HG02884 (cell line): Measurements from ENCODE around the gene CRISPLD2.

ENCODE experiments used
- ATAC-seq: cut with Tn5 transposase; IDR thresholded peaks from one replicate; pipeline ENCODE4 v1.9.1; 2021; ENCODE audit warnings: mild to moderate bottlenecking, moderate library complexity; ENCODE audit not compliant: unreplicated experiment

CRISPLD2 gene

DNA sequence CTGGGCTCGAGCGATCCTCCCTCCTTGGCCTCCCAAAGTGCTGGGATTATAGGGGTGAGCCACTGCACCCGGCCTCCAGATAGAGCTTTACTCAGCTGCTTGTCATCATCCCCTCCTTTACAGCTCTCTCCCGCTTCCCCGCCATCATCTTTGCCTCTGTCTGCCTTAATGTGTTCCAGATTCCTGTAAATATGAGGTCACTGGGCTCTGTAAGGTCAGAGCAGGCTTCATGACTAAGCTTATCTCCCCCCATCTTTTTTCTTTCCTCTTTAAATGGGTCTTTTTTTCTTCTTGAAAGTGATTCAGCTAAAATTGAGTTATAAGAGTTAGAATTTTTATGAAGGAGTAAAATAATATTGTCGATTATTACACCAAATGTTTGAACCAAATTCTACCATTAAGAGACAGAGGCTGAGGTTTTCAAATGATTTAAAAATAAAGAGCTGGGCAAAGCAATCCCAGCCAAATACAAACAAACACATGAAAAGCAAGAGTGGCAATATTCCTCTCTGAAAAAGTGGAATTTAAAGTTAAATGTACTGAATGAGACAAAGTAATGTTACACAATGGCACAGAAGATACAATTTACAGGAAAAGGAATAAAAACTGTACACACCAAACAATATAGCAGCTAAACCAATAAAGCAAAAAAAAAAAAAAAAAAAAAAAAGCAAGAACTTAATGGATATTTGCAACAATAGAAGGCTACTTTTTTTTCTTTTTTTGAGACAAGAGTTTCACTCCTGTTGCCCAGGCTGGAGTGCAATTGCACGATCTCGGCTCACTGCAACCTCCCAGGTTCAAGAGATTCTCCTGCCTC lies 62.1 kb downstream of the CRISPLD2 start:
- ATAC-seq, result no peak

DNA sequence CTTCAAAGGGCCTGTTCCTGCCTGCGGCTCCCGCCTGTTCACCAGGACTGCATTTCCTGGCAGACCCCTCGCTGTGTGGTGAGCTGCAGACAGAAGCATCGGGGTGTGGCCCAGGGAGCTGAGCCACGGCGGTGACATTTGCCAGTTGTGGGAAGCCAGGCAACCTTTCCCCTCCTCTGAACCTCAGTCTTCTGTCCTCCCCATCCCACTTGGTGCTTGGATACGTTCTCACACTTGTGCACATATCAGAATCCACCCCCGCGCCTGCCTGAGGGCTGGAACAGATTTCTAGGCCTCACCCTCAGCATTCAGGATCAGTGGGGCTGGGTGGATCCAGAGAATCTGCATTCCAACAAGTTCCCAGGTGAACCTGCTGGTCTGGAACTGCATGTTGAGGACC lies 63.5 kb downstream of the CRISPLD2 start:
- ATAC-seq, result no peak

DNA sequence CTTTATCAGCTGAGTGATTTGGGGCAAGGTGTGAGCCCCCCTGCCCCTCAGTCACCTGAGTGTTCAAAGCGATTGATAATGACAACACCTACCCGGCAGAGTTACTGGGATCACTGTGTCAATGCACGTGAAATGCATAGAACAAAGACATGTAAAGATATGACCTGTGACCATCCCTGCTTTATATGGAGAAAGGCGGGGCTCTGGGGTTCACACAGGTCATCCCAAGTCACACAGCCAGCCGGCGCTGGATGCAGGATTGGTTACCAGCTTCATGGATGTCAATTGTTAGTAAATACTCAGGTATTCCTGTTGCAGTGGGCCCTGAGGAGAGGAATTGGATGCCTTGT lies 64.4 kb downstream of the CRISPLD2 start:
- no peak for ATAC-seq

DNA sequence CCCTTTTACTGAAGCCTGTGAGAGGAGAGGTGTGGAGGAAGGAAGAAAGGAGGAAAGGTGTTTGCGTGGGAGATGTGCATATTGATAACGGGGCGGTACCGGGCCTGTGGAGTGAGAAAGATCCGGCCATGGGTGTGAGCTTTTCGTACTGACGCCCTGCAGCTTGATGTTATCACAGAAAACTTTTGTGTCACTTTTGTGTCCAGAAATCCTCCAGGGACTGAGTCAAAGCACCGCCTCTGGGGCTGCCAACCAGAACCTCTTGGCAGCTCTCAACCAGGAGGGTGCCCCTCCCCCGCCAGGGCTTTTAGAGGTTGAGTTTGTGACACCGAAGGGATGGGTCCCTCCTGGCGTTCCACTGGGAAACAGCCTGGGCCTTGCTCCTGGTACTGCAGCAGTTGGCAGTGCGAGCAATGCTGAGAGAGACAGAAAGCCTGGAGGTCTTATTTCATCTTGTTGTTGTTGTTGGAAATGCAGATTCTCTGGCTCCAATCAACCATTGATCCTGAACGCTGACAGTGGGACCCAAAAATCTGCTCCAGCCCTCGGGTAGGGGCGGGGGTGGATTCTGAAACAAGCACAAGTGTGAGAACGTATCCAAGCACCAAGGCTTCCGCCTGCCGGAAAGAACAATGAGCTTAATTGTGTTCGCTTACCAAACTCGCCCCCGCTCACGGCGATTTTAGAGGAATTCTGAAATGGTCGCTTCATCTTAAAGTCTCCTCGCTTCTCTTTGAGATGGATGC lies 65.0 kb downstream of the CRISPLD2 start:
- no peak for ATAC-seq

DNA sequence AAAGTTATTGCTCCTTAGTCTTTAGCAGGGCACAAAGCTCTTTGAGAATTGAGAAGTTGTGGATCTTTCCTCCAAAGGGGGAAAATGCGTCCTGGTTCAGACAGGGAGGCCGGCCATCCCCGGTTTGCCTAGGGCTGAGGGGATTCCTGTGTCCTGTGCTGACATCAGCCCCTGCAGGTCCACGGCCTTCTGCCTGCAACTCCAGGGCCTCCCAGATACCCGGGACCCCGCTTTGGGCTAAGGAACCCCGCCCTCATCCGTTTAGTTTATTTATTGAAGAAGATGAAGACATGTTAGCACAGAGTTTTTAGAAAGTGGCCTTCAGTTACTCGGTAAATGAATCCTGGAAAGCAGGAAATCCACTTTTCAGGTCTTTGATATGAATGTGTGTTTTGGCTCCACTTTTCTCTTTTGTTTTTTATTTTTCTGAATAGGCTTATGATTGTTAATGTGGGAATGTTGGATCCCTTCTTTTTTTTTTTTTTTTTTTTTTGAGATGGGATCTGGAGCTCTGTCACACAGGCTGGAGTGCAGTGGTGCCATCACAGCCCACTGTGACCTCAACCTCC lies 65.6 kb downstream of the CRISPLD2 start:
- ATAC-seq, result no peak

DNA sequence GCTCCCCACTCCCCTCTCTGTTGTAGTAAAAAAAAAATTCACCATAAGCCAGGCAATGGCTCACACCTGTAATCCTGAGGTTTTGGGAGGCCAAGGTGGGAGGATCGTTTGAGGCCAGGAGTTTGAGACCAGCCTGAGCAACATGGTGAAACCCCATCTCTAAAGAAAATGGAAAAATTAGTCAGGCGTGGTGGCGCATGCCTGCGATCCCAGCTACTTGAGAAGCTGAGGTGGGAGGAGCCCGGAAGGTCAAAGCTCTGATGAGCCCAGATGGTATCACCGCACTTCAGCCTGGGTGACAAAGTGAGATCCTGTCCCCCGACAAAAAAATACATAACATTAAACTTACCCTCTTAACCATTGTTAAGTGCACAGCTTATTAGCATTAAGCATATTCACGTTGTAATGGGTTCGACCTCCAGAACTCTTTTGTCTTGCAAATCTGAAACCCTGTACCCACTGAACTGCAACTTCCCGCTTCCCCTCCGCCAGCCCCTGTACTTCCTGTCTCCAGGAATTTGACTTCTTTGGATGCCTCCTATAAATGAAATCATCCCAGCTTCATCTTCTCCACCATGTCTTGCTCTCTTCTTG lies 66.8 kb downstream of the CRISPLD2 start:
- ATAC-seq, result no peak

DNA sequence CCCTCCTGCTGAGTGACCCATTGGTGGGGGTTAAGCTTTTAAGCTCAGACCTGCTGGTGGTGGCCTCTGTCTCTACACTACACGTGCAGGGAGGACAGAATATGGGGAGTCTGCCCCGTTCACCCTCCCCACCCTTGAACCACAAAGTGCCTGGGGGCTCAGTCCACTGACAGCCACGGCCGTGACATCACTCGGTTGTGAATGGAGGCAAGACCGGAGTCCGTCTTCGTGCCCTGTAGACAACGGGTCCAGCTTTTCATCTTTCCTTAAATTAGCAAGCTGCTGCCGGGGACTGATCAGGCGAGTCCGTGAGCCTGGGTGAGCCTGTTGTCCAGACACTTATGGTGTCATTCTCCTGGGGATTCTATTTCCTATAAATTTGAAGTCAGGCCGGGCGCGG lies 67.4 kb downstream of the CRISPLD2 start:
- no peak for ATAC-seq

DNA sequence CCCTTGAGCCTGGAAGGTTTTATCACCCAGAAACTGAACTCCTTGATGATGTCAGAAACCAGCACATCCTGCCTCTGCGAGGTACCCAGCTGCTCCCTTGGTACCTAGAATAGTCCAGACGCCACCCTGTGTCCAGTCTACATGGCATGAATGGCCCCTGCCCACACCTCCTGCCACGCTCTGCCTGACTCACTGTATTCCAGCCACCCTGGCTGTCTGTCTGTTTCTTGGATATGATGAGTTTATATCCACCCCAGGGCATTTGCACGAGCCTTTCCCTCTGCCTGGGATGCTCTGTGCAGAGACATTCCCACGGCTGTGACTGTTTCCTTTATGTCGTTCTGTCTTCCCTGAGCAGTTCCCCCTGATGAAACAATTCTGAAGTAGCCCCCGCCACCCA lies 68.7 kb downstream of the CRISPLD2 start:
- ATAC-seq, result no peak

DNA sequence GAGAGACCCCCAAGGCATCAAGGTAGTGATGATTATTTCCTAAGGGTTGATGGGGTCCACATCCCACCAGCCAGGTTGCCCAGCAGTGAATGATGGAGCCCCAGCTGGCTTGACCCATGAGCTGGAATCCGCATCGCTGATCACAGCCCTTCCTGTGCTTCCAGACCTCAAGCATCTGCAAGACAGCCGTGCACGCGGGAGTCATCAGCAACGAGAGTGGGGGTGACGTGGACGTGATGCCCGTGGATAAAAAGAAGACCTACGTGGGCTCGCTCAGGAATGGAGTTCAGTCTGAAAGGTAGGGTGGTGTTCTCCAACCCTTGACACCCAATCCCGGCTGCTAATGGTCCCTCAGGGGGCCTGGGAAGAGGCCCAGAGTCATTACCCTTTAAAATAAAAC lies 69.3 kb downstream of the CRISPLD2 start:
- no peak for ATAC-seq

DNA sequence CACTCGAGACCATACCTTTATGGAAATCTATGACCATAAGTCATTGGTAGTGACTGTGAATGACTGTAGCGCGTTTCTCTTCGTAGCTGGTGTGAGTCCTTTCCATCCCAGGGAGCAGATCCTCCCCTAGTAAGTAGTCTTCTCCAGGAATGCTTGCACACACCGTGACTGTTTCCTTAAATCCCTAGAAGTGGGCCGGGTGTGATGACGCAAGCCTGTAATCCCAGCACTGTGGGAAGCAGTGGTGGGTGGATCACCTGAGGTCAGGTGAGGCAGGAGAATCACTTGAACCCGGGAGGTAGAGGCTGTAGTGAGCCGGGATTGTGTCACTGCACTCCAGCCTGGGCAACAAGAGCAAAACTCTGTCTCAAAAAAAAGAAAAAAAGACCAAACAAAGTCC lies 70.6 kb downstream of the CRISPLD2 start:
- no peak for ATAC-seq

DNA sequence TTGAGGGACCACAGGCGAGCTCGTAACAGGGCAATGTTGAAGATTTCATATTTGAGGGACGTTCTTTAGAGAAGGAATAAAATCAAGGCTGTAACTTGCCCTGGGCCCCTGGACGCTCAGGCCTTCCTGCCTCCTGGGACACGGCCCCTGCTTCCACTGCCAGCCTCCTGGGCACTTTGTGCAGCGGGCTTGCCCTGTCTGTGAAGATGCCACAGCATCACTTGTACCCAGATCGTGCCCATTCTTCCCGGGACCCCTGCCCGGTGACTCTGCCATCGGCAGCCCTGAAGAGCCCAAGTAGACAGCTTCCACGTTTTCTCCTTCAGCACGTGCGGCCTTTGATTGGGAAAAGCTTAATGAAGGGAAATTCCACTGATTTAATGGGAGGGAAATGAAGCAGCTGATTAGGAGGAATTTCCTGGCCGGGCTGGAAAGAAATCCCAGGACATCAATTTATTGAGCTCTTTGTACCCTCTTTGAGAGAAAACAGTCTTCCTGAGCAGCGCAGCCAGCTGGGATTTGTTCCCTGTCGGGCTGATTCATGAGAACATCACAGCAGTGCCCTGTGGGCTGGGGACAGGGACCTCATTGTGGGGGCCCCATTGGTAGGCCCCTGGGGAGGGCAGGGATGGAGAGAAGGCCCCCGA lies 71.5 kb downstream of the CRISPLD2 start:
- ATAC-seq, result no peak

DNA sequence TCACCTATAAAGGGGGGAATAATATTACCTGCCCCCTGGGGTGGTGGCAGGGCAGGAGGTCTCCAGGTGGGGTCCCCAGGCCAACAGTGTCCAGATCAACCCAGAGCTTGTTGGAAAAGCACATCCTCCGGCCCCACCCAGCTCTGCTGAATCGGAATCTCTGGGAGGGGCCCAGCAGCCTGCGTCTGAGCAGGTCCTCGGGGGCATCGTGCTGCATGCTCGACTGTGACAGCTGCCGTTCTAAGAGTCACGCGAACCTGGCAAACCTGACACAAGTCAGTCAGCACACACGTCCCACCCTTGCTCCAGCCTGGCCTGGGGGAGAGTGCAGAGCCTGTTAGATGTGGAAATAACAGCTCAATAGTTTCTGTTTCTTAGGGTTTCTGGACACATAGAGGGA lies 72.3 kb downstream of the CRISPLD2 start:
- no peak for ATAC-seq

DNA sequence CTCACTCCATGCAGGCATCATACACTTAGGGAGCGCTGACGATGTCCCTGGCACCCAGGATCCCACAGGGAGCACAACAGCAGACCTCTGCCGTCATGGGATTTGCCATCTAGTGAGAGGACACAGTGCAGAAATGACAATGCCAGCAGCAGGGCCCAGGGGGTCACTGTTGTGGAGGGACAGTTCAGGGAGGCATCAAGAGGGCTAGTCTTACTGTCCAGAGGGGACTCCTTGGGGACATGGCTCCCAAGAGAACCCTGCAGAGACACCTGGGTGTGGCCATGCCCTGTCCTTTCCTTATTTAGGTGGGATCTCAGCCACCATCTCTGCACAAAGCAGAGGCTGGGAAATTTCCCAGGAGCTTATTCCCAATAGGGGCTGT lies 73.7 kb downstream of the CRISPLD2 start:
- no peak for ATAC-seq

DNA sequence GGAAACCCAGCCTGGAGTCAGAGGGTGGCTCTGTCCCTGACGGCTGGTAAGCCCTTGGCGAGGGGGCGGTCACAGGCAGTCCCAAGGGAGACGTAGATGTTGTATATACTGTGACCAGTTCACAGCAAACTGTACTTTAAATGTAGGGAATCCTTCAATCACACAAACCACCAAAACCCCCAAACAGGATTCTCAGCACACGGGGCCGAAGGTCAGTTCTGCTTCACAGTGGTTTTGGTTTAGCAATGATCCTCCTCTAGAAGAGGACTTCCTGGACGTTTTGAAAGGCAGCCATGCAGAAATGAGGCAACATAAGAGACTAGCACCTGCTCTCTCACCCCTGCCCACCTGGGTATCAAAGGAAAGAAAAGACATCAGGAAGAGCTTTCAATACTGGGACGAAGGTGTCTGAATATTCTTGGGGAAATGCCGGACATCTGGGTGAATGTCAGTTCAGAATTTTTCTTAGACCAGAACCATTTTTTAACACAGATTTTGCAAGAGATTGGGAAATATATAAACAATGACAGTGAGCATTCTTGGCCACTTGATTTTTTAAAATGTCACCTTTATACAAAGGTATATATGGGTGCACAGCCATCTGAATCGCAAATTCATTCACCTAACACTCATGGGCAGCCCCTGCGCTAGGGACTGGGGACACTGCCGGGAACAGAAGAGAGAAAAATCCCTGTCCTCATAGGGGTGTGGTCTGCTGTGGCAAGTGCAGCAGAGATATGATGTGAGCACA lies 74.2 kb downstream of the CRISPLD2 start:
- ATAC-seq, result no peak

DNA sequence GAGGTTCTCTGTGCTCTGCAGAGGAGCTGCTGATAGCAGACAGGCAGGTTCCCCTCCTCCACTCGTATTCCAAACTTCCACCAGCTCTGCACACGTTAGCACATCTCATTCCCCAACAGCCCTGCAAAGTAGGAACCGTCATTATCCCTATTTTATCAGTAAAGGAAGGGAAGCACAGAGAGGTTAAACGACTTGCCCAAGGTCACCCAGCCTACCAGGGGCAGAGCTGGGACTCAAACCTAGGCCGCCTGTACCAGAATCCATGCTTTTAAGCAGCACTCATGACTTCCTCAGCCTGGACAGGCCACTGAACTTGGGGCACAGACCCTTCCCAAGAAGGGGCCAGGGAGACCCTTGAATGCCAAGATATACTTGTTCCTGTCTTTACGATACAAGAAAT lies 75.2 kb downstream of the CRISPLD2 start:
- no peak for ATAC-seq

DNA sequence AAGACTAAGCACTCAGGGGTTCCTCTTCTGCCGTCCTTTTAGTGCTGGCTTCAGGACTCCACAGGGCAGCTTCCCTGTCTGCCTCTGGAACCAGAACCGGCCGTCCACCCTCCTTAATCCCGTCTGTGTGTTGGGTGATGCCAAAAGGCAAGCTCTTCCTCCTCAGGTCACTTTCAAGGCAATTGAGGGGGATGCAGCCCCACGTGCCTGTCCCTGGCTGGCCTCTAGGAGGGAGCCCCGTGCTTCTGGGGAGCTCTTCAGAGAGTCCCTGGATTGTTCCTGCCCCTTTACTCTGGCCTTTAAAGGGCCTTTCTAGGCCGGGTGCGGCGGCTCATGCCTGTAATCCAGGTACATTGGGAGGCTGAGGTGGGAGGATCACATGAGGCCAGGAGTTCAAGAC lies 77.1 kb downstream of the CRISPLD2 start:
- ATAC-seq, result no peak

DNA sequence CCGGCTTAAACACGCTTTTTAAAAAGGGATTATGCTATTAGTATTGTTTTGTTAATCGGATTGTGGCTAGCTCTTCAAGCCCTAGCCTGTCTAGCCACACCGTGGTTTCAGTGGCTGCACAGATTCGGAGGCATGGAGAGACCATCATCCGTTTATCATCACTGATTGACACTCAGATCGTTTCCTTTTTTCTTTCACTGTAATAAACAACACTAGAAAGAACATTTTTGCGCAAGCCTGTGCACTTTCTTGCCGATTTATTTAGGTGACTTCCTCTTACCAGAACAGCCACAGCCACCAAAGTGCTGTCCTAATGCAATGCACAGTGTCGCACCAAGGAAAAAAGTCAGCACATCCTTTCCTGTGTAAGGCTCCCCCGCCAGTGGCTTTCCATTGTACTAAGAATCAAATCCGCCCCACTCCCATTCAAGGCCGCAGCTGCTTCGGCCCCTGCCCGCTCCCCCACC lies 78.2 kb downstream of the CRISPLD2 start:
- no peak for ATAC-seq

DNA sequence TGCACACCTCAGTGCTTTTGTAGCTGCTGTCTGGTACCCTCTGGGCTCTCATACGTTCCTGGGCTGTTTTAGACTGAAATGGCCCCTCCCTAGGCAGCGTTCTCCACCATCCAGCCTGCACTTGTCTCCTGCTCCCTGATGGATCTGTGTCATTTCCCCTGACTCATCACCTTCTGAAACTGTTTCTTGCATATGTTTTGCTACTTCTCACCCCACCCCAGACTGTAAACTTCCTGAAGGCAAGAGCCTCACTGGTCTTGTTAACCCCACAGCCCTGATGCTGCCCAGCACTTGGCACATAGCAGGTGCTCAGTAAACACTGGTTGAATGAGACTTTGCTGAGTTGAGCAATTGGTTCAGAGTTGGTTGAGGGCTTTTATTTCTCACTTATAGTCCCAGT lies 78.7 kb downstream of the CRISPLD2 start:
- ATAC-seq, result no peak

DNA sequence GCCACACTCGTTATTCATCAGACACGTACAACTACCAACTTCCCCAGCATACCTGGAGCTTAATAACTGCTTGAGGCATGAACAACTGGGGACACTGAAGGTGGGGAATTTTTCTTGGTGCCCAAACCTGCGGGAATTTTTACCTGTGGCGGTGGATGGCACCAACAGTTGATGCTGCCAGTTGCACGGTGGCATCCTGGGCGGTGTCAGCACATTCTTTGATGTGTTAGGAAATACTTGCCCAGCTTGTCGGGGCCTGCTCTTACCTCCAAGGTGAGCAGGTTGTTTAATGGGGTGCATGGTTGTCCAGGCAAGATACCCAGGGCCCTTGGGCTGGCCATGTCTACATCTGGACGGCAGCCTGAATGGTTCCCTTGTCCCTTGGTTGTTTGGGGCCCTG lies 79.6 kb downstream of the CRISPLD2 start:
- ATAC-seq, result no peak

DNA sequence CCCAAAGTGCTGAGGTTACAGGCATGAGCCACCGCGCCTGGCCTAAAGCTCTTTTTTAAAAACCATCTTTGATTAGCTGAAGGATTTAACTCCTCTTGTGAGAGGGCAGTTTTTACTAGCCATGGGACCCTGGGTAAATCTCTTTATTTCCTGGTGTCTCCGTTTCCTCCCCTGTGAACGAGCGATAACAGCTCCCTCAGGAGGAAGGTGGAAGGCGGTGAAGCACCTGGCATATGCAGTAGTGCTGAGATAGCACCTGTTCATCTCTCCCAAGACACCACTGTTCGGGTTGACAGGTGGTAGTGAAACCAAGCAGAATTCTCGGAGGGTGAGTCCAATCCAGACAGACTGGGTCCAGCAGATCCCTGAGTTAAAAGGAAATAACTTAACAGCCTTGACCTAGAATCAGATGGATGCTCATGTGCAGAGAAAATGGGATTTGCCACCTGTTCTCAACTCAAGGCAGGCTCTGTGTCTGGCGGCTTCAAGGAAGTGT lies 86.2 kb downstream of the CRISPLD2 start:
- ATAC-seq, result no peak
